IPS-11a (cell line): ENCODE data around the gene PRKCB.

Experiments
- H3K4me3 ChIP-seq: one replicate; pipeline ENCODE4 v1.5.1; 2013; ENCODE audit warnings: low read depth, low read length, control low read depth

Gene PRKCB

DNA sequence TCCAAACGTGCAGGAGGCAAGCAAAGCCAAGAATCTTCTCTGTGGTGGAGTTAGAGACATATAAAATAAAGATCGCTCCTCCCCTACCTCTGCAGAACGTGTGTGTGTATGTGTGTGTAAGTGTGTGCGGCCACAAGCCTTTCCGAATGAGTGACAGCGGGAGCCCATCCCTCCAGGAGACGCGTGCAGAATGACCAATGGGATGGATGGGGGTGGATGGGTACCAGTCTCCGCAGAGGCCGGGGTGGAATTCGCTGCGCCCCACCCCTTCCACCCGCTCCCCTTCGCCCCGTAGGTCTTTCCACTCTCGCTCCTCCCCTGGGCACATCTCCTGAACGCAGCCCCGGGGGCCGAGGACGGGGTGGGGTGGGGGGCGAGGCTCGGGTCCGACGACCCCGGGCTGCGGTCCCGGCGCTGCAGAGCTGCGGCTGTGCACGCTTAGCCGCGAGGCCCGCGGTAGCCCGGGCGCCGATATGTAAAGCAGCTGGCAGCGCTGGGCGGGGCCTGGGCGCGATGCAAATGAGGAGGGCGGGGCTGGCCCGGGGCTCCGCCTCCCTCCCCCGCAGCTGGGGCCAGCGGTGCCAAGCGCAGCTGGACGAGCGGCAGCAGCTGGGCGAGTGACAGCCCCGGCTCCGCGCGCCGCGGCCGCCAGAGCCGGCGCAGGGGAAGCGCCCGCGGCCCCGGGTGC is at the start of gene PRKCB:
Gene PRKCB (plus strand): TSS at position 594 of the 688 bp plus-strand sequence.
- H3K4me3 ChIP-seq: peak within 1 kb of the TSS; percentile 65

GRCh38 chr16:23786964-23787561 is 48.7 kb upstream of the PRKCB start:
- H3K4me3 ChIP-seq: no peak overlapping the region

DNA sequence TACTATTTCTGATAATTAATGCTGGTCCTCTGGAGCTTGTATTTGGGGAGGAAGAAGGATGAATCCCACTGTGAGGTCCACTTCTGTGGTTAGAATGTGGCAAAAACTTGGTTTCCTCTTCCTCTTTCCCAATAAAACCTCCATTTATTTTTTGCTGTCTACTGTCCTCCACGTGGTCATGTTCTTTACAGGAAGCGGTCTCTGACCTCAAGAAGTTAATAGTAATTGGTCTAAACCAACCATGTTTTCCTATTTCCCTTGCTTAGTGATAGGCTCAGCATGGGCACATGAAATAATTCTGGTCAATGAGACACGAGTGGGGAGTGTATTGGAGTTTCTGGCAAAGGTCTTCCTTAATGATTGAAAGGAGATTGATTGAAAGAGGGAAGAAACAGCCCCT is 47.1 kb upstream of the PRKCB start:
- H3K4me3 ChIP-seq: no peak overlapping the region

GRCh38 chr16:23795378-23795777 is 40.4 kb upstream of the PRKCB start:
- H3K4me3 ChIP-seq: no peak overlapping the region

- H3K4me3 ChIP-seq: no peak overlapping the region
Observed at GRCh38 chr16:23796941-23797340, 38.8 kb upstream of the PRKCB start.

- no peak overlapping the region for H3K4me3 ChIP-seq
Observed at GRCh38 chr16:23801378-23801777, 34.4 kb upstream of the PRKCB start.

DNA sequence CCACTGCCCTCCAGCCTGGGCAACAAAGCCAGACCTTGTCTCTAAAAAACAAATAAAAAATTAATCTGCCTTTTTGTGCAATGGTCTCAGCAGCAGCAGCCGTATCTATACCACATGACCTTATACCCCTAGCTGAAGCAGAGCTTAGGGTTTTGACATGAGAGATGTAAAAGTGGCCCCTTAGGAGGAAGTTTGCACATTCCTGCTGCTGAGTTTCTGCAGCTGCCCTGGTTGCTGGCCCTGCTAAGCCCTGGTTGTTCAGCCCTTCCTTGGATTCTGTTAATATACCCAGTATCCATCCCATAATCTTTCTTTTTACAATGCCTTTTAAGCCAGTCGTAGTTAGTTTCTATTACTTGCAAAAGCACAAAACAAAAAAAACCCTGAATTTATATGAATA is 33.0 kb upstream of the PRKCB start:
- no peak overlapping the region for H3K4me3 ChIP-seq

- H3K4me3 ChIP-seq: no peak overlapping the region
Observed at GRCh38 chr16:23803591-23804123, 32.1 kb upstream of the PRKCB start.

DNA sequence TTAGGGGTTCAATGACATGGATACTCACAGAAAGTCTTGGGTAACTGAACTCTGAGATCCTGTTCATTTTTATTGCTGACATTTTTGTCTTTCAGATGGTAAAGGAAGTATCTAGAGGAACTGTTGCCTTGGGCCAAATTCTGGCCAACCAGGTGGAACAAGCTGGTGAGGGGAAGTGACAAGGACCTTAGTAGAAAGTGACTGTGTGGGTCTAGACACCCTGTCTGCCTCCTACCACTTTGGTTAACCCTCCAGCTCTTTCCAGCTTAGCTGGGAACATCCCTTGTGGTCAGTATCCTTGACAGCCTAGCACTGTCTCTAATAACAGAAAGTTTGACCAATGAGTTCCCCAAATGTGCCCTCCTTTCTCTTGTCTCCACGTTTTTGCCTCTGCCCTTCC is 28.8 kb upstream of the PRKCB start:
- no peak overlapping the region for H3K4me3 ChIP-seq

DNA sequence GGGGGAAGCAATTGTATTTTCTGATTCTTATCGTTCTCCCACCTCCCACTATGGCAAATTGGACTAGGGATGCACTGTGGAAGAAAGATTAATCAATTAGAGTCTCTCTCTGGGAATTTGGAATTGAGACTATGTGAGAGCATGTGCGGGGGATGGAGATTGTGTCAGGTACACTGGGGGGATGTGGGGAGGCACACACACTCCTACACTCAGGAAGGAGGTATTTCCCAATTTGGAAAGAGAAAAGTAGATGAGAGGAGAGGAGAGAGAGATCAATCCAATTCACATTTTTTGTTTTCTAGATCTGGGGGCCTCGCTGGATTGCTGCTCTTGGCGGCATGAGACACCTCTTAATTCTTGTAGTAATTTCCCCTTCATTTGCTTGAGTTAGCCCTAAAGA is 14.3 kb upstream of the PRKCB start:
- H3K4me3 ChIP-seq: no peak overlapping the region

DNA sequence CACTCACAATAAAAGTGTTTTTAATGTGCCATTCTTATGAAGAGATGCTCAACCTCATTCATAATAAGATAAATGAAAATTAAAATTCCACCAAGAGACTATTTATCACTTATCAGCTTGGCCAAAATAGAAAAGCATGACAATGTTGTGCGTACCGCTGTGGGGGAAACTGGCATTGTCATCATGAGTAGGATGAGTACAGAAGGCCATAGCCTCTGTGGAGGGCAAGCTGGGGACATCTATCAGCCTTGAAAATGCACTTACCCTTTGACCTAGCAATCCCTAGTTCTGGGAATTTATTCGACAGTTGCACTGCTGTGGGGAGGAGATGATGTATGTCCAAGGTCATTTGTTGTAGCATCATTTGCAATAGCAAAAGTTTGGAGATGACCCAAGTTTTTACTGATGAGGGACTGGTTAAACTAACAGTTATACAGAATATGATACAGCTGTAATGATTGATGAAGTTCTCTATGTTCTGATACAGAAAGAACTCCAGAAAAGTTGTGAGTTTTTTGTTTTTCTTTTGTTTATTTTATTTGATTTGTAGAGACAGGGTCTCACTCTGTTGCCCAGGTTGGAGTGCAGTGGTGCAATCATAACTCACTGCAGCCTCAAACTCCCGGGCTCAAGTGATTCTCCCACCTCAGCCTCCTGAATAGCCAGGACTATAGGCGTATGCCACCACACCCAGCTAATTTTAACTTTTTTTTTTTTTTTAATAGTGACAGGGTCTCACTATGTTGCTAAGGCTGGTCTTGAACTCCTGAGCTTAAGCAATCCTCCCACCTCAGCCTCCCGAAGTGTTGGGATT is 13.7 kb upstream of the PRKCB start:
- H3K4me3 ChIP-seq: no peak overlapping the region

DNA sequence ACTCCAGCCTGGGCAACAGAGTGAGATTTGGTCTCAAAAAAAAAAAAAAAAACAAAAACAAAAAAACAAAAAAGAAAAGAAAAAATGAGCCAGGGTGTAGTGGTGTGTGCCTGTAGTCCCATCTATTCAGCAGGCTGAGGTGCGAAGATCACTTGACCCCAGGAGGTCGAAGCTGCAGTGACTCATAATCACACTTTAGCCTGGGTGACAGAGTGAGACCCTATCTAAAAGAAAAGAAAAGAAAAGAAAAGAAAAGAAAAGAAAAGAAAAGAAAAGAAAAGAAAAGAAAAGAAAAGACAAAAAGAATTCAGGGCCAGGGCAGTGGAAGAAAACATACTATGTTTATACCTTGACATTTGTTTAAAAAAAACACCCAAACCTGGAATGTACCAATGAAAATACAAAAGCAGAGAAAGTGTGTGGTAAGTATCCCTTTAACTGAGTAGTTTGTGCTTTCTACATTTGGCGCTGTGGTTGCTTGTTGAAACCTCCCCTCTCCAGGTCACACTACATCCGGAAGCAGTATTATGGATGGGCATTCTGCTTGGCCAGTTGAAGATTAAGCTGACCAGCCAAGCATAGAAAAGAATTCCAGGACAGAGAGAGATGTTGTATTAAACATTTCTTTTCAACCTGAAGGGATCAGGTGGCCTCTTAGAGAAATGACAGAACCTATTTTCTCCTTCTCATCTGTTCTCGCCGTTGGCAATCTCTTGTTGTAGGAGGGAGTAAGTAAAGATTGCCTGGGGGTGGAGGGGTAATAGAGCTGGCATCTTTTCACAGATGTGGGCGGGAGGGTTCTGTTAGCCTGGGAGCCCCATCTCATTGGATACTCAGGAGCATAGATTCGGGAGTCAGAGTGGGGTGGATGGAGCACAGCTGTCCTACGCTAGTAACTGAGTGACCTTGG is 12.1 kb upstream of the PRKCB start:
- no peak overlapping the region for H3K4me3 ChIP-seq

DNA sequence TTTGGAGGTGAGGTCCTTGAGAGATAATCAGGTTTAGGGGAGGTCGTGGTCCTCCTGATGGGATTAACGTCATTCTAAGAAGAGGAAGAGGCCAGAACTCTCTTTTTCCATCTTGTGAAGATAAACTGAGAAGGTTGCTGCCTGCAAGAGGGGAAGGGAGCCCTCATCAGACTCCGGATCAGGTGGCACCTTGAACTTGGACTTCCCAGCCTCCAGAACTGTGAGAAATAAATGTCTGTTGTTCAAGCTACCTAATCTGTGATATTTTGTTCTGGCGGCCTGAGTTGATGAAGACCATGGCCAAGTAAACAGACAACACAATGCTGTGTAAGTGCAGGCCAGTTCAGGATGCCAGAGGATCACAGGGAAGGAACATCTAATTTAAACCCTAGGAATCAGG is 10.9 kb upstream of the PRKCB start:
- H3K4me3 ChIP-seq: no peak overlapping the region

DNA sequence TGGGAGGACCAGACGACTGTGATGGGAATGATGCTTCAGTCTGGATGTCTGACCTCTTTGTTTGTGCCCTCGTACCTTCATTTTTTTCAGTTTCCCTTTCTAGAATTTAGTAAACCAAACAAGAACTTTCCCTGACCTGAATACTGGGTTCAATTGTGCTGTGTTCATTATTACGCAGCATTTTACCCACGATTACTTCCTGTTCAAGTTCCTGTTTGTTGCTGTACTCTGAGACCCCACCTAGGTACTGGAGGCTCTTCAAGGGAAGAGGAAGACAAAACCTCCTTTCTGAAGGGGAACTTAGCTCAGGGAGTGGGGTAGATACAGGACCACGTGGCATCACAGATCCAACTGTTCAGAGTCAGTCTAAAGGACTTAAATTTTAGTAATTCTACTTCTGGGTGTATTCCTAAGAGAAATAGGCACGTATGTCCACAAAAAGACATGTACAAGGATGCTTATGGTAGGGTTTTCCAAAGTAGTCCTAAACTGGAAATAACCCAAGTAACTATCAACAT is 9.2 kb upstream of the PRKCB start:
- no peak overlapping the region for H3K4me3 ChIP-seq

DNA sequence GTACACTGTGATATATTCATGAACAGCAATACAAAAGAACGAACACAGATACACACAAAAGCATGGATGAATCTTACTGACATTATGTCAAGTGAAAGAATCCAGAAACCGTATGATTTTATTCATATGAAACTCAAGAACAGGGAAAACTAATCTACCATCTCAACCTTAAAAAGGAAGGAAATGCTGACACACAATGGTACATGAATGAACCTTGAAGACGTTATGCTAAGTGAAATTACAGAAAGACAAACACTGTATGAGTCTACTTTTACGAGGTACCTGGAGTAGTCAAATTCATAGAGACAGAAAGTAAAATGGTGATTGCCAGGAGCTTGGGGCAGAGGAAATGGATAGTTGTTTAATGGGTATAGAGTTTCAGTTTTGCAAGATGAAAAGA is 8.7 kb upstream of the PRKCB start:
- no peak overlapping the region for H3K4me3 ChIP-seq

DNA sequence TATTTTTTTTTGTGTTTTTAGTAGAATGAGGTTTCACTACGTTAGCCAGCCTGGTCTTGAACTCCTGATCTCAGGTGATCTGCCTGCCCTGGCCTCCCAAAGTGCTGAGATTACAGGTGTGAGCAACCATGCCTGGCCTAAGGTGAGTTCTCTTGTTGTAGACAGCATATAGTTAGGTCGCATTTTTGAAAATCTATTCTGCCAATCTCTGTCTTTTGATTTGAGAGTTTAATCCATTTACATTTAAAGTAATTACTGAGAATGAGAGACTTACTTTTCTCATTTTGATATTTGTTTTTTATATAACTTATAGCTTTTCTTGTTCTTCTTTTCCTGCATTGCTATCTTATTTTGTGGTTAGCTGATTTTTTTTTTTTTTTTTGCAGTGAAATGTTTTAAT is 6.3 kb upstream of the PRKCB start:
- no peak overlapping the region for H3K4me3 ChIP-seq

DNA sequence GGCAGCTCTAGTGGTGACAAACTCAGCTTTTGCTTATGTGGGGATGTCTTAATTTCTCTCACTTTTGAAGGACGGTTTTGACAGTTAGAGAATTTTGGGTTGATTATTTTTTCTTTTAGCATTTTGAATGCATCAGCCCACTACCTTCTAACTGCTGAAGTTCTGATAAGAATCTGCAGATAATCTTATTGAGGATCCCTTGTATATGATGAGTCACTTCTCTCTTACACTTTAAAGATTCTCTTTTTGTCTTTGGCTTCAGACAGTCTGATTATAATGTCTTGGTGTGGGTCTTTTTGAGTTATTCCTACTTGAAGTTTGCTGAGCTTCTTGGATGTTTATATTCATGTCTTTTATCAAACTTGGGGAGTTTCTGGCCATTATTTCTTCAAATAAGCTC is 5.5 kb upstream of the PRKCB start:
- no peak overlapping the region for H3K4me3 ChIP-seq

DNA sequence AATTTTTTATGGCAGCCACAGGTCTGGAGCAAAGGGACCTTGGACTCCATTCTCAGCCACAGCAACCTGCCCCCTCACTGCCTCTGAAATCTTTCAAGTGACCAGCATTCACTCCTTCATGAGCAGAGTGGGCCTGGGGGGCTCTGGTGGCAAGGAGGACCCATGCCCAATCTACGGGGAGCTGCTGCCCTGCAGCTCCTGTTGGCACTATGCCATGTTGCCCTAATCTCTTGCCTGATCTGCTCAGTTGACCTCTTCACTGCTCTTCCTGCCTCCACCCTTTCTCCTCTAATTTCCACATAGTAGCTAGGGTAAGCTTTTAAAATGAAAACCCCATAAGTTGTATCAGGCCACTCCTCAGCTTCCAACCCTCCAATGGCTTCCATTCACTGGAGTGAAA is 2.9 kb upstream of the PRKCB start:
- no peak overlapping the region for H3K4me3 ChIP-seq

DNA sequence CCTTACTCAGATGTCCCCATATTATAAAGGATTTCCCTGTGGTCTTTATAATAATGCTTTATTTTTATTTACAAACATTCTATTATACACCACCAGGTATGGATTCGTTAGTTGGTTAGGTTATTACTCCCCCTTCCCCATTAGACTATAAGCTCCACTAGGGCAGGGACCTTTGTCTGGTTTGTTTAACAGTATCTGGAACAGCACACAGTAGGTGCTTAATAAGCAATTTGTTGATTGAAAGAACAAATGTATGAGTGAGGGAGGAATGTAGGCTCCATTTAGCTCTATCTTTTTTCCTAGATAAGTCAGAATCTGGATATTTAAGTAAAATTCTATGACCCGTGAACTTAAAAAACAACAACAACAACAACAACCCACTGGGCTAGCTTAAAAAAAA is 2.3 kb upstream of the PRKCB start:
- no peak overlapping the region for H3K4me3 ChIP-seq

- H3K4me3 ChIP-seq: no peak overlapping the region
Observed at GRCh38 chr16:23833960-23834685, 1.7 kb upstream of the PRKCB start.
